Endothelial cell of umbilical vein (primary cell): ENCODE measurements around the gene TGFBR2. TPM values are rescaled to one million over a fixed set of nuclear protein-coding genes. Genes with fewer than 3 reads are reported as not detected.

Experiments used
- BruUV-seq: library from RNA; stranded (reverse); fragments of 400-500 nt; replicated peaks from 2 replicates; lab custom pipeline; 2021; lab: Mats Ljungman, UMichigan
- CTCF ChIA-PET: fragments of 300-600, 350-600 bp; sonication (Branson Sonifier 250); formaldehyde crosslinking; loops from one replicate; lab custom pipeline; 2021; ENCODE audit warnings: antibody characterized with exemption, inconsistent platforms; lab: Charles Lee
- POLR2A ChIA-PET: fragments of 300-600, 350-600 bp; sonication (Branson Sonifier 250); formaldehyde crosslinking; loops from one replicate; lab custom pipeline; 2021; ENCODE audit warnings: antibody characterized with exemption, inconsistent platforms; lab: Charles Lee
- DNase-seq: peaks from one replicate; pipeline ENCODE4 v3.0.0-alpha.2; 2011; ENCODE audit warnings: low read depth, low spot score
- FAIRE-seq: peaks from 2 replicates; lab custom pipeline; 2011; peaks lifted over from hg19 to GRCh38; lab: Jason Lieb, UNC
- H2AFZ ChIP-seq: 2 replicates; pipeline ENCODE4 v1.6.0; 2012; ENCODE audit warnings: low read depth, low read length, control low read depth, inconsistent platforms
- H3K27ac ChIP-seq: 2 replicates; pipeline ENCODE4 v1.5.1; 2011; ENCODE audit warnings: low read depth, mild to moderate bottlenecking, control low read depth, low read length, moderate library complexity; ENCODE audit not compliant: insufficient read depth
- H3K27me3 ChIP-seq, 2 experiments: 2 replicates each; pipeline versions ENCODE4 v1.6.0 to v1.6.1; 2011; ENCODE audit warnings: low read length in 2 of 2, mixed read lengths in 1 of 2; ENCODE audit not compliant: control insufficient read depth in 2 of 2, insufficient read depth in 2 of 2
- H3K36me3 ChIP-seq, 2 experiments: 2 replicates in 1 of 2; 3 replicates in 1 of 2; pipeline ENCODE4 v1.5.1; 2011; ENCODE audit warnings: low read length in 2 of 2, mild to moderate bottlenecking in 1 of 2, moderate library complexity in 1 of 2; ENCODE audit not compliant: control insufficient read depth in 2 of 2, insufficient read depth in 2 of 2; ENCODE audit errors: extremely low read depth in 1 of 2
- H3K4me1 ChIP-seq: 3 replicates; pipeline ENCODE4 v1.5.1; 2011; ENCODE audit warnings: mild to moderate bottlenecking, low read length; ENCODE audit not compliant: control insufficient read depth, insufficient read depth; ENCODE audit errors: extremely low read depth
- H3K4me2 ChIP-seq: 2 replicates; pipeline ENCODE4 v1.6.1; 2011; ENCODE audit warnings: low read length, control low read depth, mixed read lengths; ENCODE audit not compliant: insufficient read depth
- H3K4me3 ChIP-seq, 3 experiments: fragments of 200-600 bp in 1 of 3; sonication (generic), shearing (Covaris generic) in 1 of 3; replicated peaks in 1 of 3; 2 replicates each; pipeline ENCODE4 v1.5.1; 2011 to 2016; ENCODE audit warnings: control low read depth in 3 of 3, low read length in 3 of 3, mild to moderate bottlenecking in 2 of 3, inconsistent platforms in 1 of 3, low read depth in 1 of 3, moderate library complexity in 1 of 3; ENCODE audit not compliant: insufficient read depth in 1 of 3
- H3K79me2 ChIP-seq: 2 replicates; pipeline ENCODE4 v1.6.0; 2012; ENCODE audit warnings: low read length, inconsistent platforms; ENCODE audit not compliant: control insufficient read depth, insufficient read depth
- H3K9ac ChIP-seq: replicated peaks from 2 replicates; pipeline ENCODE3; 2011; ENCODE audit warnings: low read length, control low read depth; ENCODE audit not compliant: insufficient read depth; ENCODE audit errors: extremely low read depth
- H3K9me1 ChIP-seq: replicated peaks from 3 replicates; pipeline ENCODE4 v1.6.0; 2011; ENCODE audit warnings: mild to moderate bottlenecking, low read length; ENCODE audit not compliant: control insufficient read depth, insufficient read depth; ENCODE audit errors: extremely low read depth
- H3K9me3 ChIP-seq: replicated peaks from 2 replicates; pipeline ENCODE4 v1.5.1; 2012; ENCODE audit warnings: low read length, inconsistent platforms; ENCODE audit not compliant: control insufficient read depth, insufficient read depth
- H4K20me1 ChIP-seq: replicated peaks from 2 replicates; pipeline ENCODE3; 2011; ENCODE audit warnings: mild to moderate bottlenecking, low read length; ENCODE audit not compliant: control insufficient read depth, insufficient read depth; ENCODE audit errors: extremely low read depth
- CTCF ChIP-seq, 2 donors: IDR thresholded peaks; 1 replicate in 1 of 2; 2 replicates in 1 of 2; pipeline ENCODE4 v1.5.1; 2011; ENCODE audit warnings: low read length in 2 of 2, mild to moderate bottlenecking in 2 of 2, moderate library complexity in 2 of 2, control low read depth in 1 of 2, inconsistent platforms in 1 of 2, low read depth in 1 of 2; ENCODE audit not compliant: insufficient read depth in 1 of 2; ENCODE audit errors: extremely low read depth in 1 of 2
- EZH2 ChIP-seq: IDR thresholded peaks from 2 replicates; pipeline ENCODE4 v1.6.1; 2012; ENCODE audit warnings: borderline replicate concordance, low read depth, mild to moderate bottlenecking, moderate library complexity, low read length, inconsistent platforms; ENCODE audit not compliant: severe bottlenecking
- FOS ChIP-seq: IDR thresholded peaks from 2 replicates; pipeline ENCODE4 v1.6.1; 2011; ENCODE audit warnings: mild to moderate bottlenecking, low read length, moderate library complexity, borderline replicate concordance; ENCODE audit not compliant: insufficient read depth
- GATA2 ChIP-seq: IDR thresholded peaks from 2 replicates; pipeline ENCODE4 v1.7.0; 2011; ENCODE audit warnings: low read depth, mild to moderate bottlenecking, moderate library complexity, mixed read lengths, low read length; ENCODE audit not compliant: insufficient read length, insufficient read depth
- JUN ChIP-seq: IDR thresholded peaks from 2 replicates; pipeline ENCODE4 v1.6.1; 2011; ENCODE audit warnings: borderline replicate concordance, low read depth; ENCODE audit not compliant: insufficient read length, insufficient read depth
- MYC ChIP-seq: IDR thresholded peaks from one replicate; pipeline ENCODE4 v1.6.1; 2011; ENCODE audit warnings: mild to moderate bottlenecking, low read depth, low read length
- POLR2A ChIP-seq: IDR thresholded peaks from 2 replicates; pipeline ENCODE4 v1.6.1; 2012; ENCODE audit warnings: low read depth, mild to moderate bottlenecking, control low read depth, low read length
- POLR2AphosphoS5 ChIP-seq: IDR thresholded peaks from 2 replicates; pipeline ENCODE4 v1.6.1; 2012; ENCODE audit warnings: low read depth, mild to moderate bottlenecking, control low read depth, low read length, moderate library complexity; ENCODE audit not compliant: insufficient read depth
- dilution Hi-C: fragments of 300-500 bp; cut with MboI; formaldehyde crosslinking; loops from one replicate; pipeline ENCODE4 v1.15.0; 2019; ENCODE audit warnings: low sequenced_read_pairs; ENCODE audit not compliant: extremely low pct_ligation_motif_present
- intact Hi-C: fragments of 100-400 bp; cut with micrococcal nuclease; formaldehyde crosslinking; loops from one replicate; pipeline ENCODE4 v1.10.0; 2022
- polyA plus RNA-seq, 4 experiments: library from polyadenylated mRNA; depleted of rRNA in 3 of 4; stranded (reverse) in 3 of 4; unstranded in 1 of 4; fragments of >200 nt; gene quantifications; 2 replicates each; pipeline versions ENCODE4 v1.2.1 to v1.2.3, GENCODE V29; 2011 to 2012; ENCODE audit warnings: missing spikeins in 1 of 4
- total RNA-seq: library from RNA; stranded (reverse); gene quantifications from 2 replicates; pipeline ENCODE4 v1.2.3, GENCODE V29; 2021

Gene TGFBR2
- total and polyA plus RNA-seq, 2 donors (not counting 3 experiments of a cell fraction or from before 2014, with no cell fraction given), result 227 to 250 TPM

- Histone ChIP-seq H3K9me1 (no peaks in the 10 kb centered on the region), H3K4me2 (no peak overlapping the region), H3K9me3 (no peaks in the 10 kb centered on the region), H3K4me1 (peaks cover 85% of the 10 kb centered on the region), H2AFZ (no peak overlapping the region), H3K9ac (no peak overlapping the region), H3K79me2 (peaks cover 99% of the 10 kb centered on the region), H3K4me3 (no peak overlapping the region), H3K36me3 (peaks cover 9 to 24% of the 10 kb centered on the region in 2 experiments), H3K27ac (peak overlapping the region; percentile 39), H4K20me1 (peaks cover 8% of the 10 kb centered on the region), H3K27me3 (no peaks in the 10 kb centered on the region)
- CTCF ChIA-PET, result interaction anchor here (0.7 to 1.7 kb wide), 9 partner anchors 12 to 586 kb away, joined by 3 to 14 read pairs (median 5); no protein-coding TSS in a partner anchor
- no TSS peak for BruUV-seq
- TF ChIP-seq POLR2A, result no peak
- TF ChIP-seq EZH2, result no peak
- TF ChIP-seq POLR2AphosphoS5, result no peak
- TF ChIP-seq FOS, result no peak
- TF ChIP-seq GATA2, result no peak
- TF ChIP-seq MYC, result no peak
- no peak for TF ChIP-seq JUN
- TF ChIP-seq CTCF (IDR thresholded peaks at IDR 0.05; ENCODE audit: extremely low read depth in 1 of 2, insufficient read depth in 1 of 2, low read depth in 1 of 2, low read length in 2 of 2), result no peak
- no peak for DNase-seq
- dilution Hi-C loops, result no loop called here
- no peak for FAIRE-seq
- POLR2A ChIA-PET, result interaction anchor here (1.4 kb wide), 1 partner anchor 30 kb away, joined by 3 read pairs; no protein-coding TSS in a partner anchor
- intact Hi-C loops, result loop anchor here (5.0 kb wide), 1 partner anchor 516 kb away; no protein-coding TSS in a partner anchor
Measured at GRCh38 chr3:30628205-30628900, 22.0 kb downstream of the TGFBR2 start.
